AG04449 (cell line): ENCODE measurements around the gene GBA3.

Source experiments
- CTCF ChIA-PET: fragments of 350-600 bp; formaldehyde crosslinking; extraction: SDS; loops from one replicate; lab custom pipeline; 2021; ENCODE audit warnings: antibody characterized with exemption; lab: Yijun Ruan, JAX
- POLR2A ChIA-PET: fragments of 400-600, 350-600 bp; formaldehyde crosslinking; extraction: SDS; loops from one replicate; lab custom pipeline; 2020; ENCODE audit warnings: antibody characterized with exemption, inconsistent platforms; lab: Yijun Ruan, JAX
- DNase-seq: peaks from one replicate; pipeline ENCODE4 v3.0.0-alpha.2; 2010; ENCODE audit warnings: low read depth, low spot score
- H3K4me3 ChIP-seq: 2 replicates; pipeline ENCODE4 v1.5.1; 2011; ENCODE audit warnings: low read depth, mild to moderate bottlenecking, control low read depth, low read length
- CTCF ChIP-seq: IDR thresholded peaks from one replicate; pipeline ENCODE4 v1.5.1; 2011; ENCODE audit warnings: mild to moderate bottlenecking, moderate library complexity, low read length, control low read depth, inconsistent platforms; ENCODE audit not compliant: insufficient read depth; ENCODE audit errors: missing control alignments

The GBA3 gene

DNA sequence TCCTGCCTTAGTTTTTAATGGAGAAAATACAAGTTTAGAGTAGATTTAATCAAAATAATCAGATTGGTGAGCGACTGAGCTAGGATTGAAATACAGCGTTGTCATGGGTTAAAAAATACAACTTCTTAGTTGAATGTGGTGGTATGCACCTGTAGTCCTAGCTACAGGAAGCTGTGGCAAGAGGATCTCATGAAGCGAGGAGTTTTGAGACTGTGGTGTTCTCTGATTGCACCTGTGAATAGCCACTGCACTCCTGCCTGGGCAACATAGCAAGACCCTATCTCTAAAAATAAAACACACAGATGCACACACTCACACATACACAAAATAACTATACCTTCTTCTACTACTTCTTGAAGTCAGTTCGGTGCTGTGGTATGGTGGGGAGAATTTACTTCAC lies 19.8 kb upstream of the GBA3 start:
- DNase-seq, result no peak
- no peak for TF ChIP-seq CTCF
- ChIA-PET CTCF (interaction anchor here (0.7 to 1.7 kb wide), 4 partner anchors 8 to 908 kb away, joined by 3 to 5 read pairs (median 4); no protein-coding TSS in a partner anchor), POLR2A (no interaction called here)
- no peak overlapping the region for H3K4me3 ChIP-seq

GRCh38 chr4:22674700-22675099 lies 18.0 kb upstream of the GBA3 start:
- CTCF ChIA-PET, result no interaction called here
- POLR2A ChIA-PET, result no interaction called here
- TF ChIP-seq CTCF, result no peak
- DNase-seq, result no peak
- H3K4me3 ChIP-seq, result no peak overlapping the region

DNA sequence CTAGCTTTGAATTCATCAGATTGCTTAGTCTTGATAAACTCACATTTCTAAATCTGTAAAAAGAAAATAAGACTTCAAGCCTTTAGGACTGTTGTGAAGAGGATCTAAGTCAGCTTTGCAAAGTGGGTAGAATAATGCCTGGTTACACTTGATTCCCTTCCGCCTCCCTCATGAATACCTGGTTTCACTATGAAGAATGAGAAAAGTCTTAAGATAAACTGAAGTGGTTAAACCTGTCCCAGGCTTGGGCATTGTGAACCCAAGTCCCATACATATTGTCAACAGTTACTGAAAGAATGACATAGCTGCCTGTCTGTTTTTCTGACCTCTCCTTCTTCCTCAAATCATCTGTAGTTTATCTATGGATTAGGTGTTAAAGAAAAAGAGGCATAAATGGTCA lies 16.7 kb upstream of the GBA3 start:
- TF ChIP-seq CTCF, result no peak
- ChIA-PET CTCF (no interaction called here), POLR2A (no interaction called here)
- no peak overlapping the region for H3K4me3 ChIP-seq
- DNase-seq, result no peak

- ChIA-PET CTCF (no interaction called here), POLR2A (no interaction called here)
- TF ChIP-seq CTCF, result no peak
- no peak for DNase-seq
- H3K4me3 ChIP-seq, result no peak overlapping the region
Measured at GRCh38 chr4:22677780-22678179, 15.0 kb upstream of the GBA3 start.

DNA sequence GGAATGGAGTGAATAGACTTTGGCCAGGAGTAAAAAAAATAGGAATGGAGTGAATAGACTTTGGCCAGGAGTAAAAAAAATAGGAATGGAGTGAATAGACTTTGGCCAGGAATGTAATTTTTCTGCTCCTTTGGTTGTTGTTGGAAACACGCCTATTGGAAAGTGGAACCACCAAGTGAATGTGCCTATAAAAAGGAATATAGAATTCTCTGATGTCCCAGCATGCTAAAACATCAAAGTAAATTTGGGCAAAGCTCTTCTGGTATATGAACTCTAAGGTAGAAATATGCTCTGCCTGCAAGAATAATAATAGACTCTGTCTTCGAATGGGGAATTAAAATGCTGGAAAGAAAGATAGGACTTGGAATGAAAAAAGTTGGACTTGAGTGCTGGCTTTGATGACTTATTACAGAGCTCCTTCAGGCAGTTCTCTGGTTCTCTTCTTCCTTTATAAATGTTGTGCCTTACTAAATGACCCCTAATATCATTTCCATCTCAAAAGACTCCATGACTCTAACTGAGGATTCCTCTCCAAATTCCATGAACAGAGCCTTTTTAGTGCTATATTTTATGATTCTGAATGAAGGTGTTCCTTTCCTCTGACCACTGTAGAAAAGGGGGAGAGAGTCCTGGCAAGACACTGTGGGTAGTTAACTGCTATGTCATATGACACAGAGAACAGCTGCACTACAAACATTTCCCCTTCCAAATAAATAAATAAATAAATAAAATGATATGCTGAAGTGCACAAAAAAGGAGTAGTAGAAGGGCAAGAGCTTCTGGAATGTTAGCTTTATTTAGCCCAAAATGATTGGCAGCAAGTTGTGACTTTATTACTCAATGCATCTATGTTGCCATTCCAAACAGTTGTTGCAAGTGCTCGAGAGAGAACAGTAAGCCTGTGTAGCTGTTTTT lies 13.5 kb upstream of the GBA3 start:
- H3K4me3 ChIP-seq, result no peak overlapping the region
- ChIA-PET CTCF (interaction anchor here (1.1 to 1.6 kb wide), 3 partner anchors 9 to 269 kb away, joined by 4 read pairs; no protein-coding TSS in a partner anchor), POLR2A (no interaction called here)
- DNase-seq, result no peak
- no peak for TF ChIP-seq CTCF

- no peak for TF ChIP-seq CTCF
- ChIA-PET CTCF (interaction anchor here (1.1 to 1.6 kb wide), 3 partner anchors 10 to 270 kb away, joined by 4 read pairs; no protein-coding TSS in a partner anchor), POLR2A (no interaction called here)
- DNase-seq, result no peak
- H3K4me3 ChIP-seq, result no peak overlapping the region
Measured at GRCh38 chr4:22680065-22680642, 12.6 kb upstream of the GBA3 start.
